Fibroblast of lung (primary cell): ENCODE measurements around the gene ST6GALNAC6. TPM values are rescaled to one million over a fixed set of nuclear protein-coding genes. Genes with fewer than 3 reads are reported as not detected.

Experiments used
- DNase-seq, 2 donors: peaks; one replicate each; pipeline versions ENCODE4 v3.0.0 to v3.0.0-alpha.2; 2010; ENCODE audit warnings: low read depth in 2 of 2
- H2AFZ ChIP-seq: 2 replicates; pipeline ENCODE4 v1.5.1; 2012; ENCODE audit warnings: low read length, control low read depth, inconsistent platforms
- H3K27ac ChIP-seq: 2 replicates; pipeline ENCODE4 v1.5.1; 2011; ENCODE audit warnings: low read length, control low read depth; ENCODE audit not compliant: insufficient read depth
- H3K27me3 ChIP-seq: 2 replicates; pipeline ENCODE4 v1.5.1; 2011; ENCODE audit warnings: mild to moderate bottlenecking, low read length; ENCODE audit not compliant: control insufficient read depth, insufficient read depth
- H3K36me3 ChIP-seq: 2 replicates; pipeline ENCODE4 v1.5.1; 2011; ENCODE audit warnings: low read length; ENCODE audit not compliant: control insufficient read depth, insufficient read depth
- H3K4me1 ChIP-seq: 2 replicates; pipeline ENCODE4 v1.5.1; 2011; ENCODE audit warnings: low read length; ENCODE audit not compliant: control insufficient read depth, insufficient read depth; ENCODE audit errors: extremely low read depth
- H3K4me2 ChIP-seq: 2 replicates; pipeline ENCODE4 v1.5.1; 2011; ENCODE audit warnings: low read length, control low read depth; ENCODE audit not compliant: insufficient read depth; ENCODE audit errors: extremely low read depth
- H3K4me3 ChIP-seq, 4 experiments: fragments of 200-600 bp in 1 of 4; sonication (generic) in 1 of 4; replicated peaks in 1 of 4; 2 replicates each; pipeline ENCODE4 v1.5.1; 2011 to 2016; ENCODE audit warnings: low read length in 4 of 4, low read depth in 3 of 4, mild to moderate bottlenecking in 3 of 4, control low read depth in 2 of 4, inconsistent platforms in 1 of 4, mixed read lengths in 1 of 4; ENCODE audit not compliant: insufficient read depth in 1 of 4; ENCODE audit errors: control extremely low read depth in 1 of 4
- H3K79me2 ChIP-seq: 2 replicates; pipeline ENCODE4 v1.5.1; 2012; ENCODE audit warnings: mild to moderate bottlenecking, low read length, inconsistent platforms; ENCODE audit not compliant: control insufficient read depth, insufficient read depth
- H3K9ac ChIP-seq: 2 replicates; pipeline ENCODE4 v1.5.1; 2011; ENCODE audit warnings: mild to moderate bottlenecking, low read length, control low read depth; ENCODE audit not compliant: insufficient read depth
- H3K9me3 ChIP-seq: 2 replicates; pipeline ENCODE4 v1.5.1; 2012; ENCODE audit warnings: low read depth, low read length; ENCODE audit not compliant: control insufficient read depth, insufficient read depth
- H4K20me1 ChIP-seq: 2 replicates; pipeline ENCODE4 v1.5.1; 2011; ENCODE audit warnings: low read length; ENCODE audit not compliant: control insufficient read depth, insufficient read depth; ENCODE audit errors: extremely low read depth
- EZH2 ChIP-seq: IDR thresholded peaks from 2 replicates; pipeline ENCODE4 v1.5.1; 2012; ENCODE audit warnings: low read length, control low read depth, mild to moderate bottlenecking; ENCODE audit errors: missing control alignments
- polyA plus RNA-seq, 2 donors: library from polyadenylated mRNA; depleted of rRNA in 1 of 2; stranded (reverse) in 1 of 2; unstranded in 1 of 2; fragments of >200 nt; gene quantifications; 2 replicates each; pipeline ENCODE4 v1.2.1, GENCODE V29; 2011 to 2012; ENCODE audit warnings: missing spikeins in 1 of 2
- total RNA-seq: library from RNA; depleted of rRNA; stranded (reverse); fragments of >200 nt; gene quantifications from 2 replicates; pipeline ENCODE4 v1.2.1, GENCODE V29; 2014
- TF ChIP-seq, protein P1 (sequence below), 2 donors: IDR thresholded peaks in 1 of 2; conservative IDR thresholded peaks in 1 of 2; 1 replicate in 1 of 2; 2 replicates in 1 of 2; pipeline ENCODE4 v1.5.1; 2011 to 2012; ENCODE audit warnings: low read length in 2 of 2, control low read depth in 1 of 2, inconsistent platforms in 1 of 2, low read depth in 1 of 2, mild to moderate bottlenecking in 1 of 2

The ST6GALNAC6 gene
- total and polyA plus RNA-seq, 2 donors (not counting 1 experiment from before 2014, with no cell fraction given): 56.0 to 69.5 TPM

DNA sequence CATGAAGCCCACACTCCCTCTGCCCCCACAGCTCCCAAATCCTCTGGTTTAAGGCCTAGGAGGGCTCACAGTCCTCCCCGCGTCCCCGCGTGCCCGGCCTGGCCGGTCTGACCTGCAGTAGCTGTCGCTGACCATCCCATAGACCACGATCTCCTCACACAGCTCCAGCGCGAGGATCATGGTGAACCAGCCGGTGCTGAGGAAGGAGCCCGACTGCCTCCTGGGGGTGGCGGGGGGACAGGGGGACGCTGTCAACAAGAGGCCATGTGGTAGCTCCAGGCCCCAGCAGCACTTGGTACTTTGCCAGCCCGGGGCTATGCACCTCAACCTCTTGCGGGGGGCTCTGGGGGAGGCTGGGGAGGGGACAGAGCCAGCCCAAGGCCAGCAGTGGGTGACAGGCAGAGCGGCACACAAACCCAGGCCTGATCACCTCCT, 10.5 kb upstream of the ST6GALNAC6 start:
- Histone ChIP-seq H3K9me3 (no peaks in the 10 kb centered on the region), H3K27me3 (no peaks in the 10 kb centered on the region), H3K79me2 (no peaks in the 10 kb centered on the region), H3K4me1 (peaks cover 12% of the 10 kb centered on the region), H3K36me3 (peaks cover 18% of the 10 kb centered on the region), H2AFZ (no peak overlapping the region), H3K4me3 (no peak overlapping the region), H3K9ac (no peak overlapping the region), H3K4me2 (no peak overlapping the region), H4K20me1 (no peaks in the 10 kb centered on the region), H3K27ac (no peak overlapping the region)
- TF ChIP-seq, protein P1, sequence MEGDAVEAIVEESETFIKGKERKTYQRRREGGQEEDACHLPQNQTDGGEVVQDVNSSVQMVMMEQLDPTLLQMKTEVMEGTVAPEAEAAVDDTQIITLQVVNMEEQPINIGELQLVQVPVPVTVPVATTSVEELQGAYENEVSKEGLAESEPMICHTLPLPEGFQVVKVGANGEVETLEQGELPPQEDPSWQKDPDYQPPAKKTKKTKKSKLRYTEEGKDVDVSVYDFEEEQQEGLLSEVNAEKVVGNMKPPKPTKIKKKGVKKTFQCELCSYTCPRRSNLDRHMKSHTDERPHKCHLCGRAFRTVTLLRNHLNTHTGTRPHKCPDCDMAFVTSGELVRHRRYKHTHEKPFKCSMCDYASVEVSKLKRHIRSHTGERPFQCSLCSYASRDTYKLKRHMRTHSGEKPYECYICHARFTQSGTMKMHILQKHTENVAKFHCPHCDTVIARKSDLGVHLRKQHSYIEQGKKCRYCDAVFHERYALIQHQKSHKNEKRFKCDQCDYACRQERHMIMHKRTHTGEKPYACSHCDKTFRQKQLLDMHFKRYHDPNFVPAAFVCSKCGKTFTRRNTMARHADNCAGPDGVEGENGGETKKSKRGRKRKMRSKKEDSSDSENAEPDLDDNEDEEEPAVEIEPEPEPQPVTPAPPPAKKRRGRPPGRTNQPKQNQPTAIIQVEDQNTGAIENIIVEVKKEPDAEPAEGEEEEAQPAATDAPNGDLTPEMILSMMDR (conservative IDR thresholded peaks at IDR 0.05 in 1 of 2, IDR thresholded peaks at IDR 0.05 in 1 of 2; ENCODE audit: low read depth in 1 of 2, low read length in 2 of 2): no peak
- TF ChIP-seq EZH2: no peak
- no peak for DNase-seq

DNA sequence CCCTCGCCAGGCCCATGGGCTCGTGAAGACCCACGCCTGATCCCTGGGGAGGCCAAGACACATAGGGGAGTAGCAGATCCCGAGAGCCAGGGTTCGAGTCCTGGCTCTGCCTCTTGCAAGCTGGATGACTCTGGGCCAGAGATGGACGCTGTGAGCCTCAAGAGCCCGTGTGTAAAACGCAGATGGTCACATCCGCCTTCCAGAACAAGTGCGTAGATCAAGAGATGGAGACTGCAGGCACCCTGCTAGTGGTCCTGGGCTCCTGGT, 9.2 kb upstream of the ST6GALNAC6 start:
- Histone ChIP-seq H3K4me1 (peaks cover 23% of the 10 kb centered on the region), H3K9me3 (no peaks in the 10 kb centered on the region), H2AFZ (no peak overlapping the region), H3K4me2 (no peak overlapping the region), H3K4me3 (no peak overlapping the region), H3K27ac (no peak overlapping the region), H3K79me2 (no peaks in the 10 kb centered on the region), H3K9ac (no peak overlapping the region), H4K20me1 (no peaks in the 10 kb centered on the region), H3K27me3 (no peaks in the 10 kb centered on the region), H3K36me3 (peaks cover 16% of the 10 kb centered on the region)
- no peak for TF ChIP-seq EZH2
- TF ChIP-seq, protein P1 (conservative IDR thresholded peaks at IDR 0.05 in 1 of 2, IDR thresholded peaks at IDR 0.05 in 1 of 2; ENCODE audit: low read depth in 1 of 2, low read length in 2 of 2): no peak
- DNase-seq: no peak

DNA sequence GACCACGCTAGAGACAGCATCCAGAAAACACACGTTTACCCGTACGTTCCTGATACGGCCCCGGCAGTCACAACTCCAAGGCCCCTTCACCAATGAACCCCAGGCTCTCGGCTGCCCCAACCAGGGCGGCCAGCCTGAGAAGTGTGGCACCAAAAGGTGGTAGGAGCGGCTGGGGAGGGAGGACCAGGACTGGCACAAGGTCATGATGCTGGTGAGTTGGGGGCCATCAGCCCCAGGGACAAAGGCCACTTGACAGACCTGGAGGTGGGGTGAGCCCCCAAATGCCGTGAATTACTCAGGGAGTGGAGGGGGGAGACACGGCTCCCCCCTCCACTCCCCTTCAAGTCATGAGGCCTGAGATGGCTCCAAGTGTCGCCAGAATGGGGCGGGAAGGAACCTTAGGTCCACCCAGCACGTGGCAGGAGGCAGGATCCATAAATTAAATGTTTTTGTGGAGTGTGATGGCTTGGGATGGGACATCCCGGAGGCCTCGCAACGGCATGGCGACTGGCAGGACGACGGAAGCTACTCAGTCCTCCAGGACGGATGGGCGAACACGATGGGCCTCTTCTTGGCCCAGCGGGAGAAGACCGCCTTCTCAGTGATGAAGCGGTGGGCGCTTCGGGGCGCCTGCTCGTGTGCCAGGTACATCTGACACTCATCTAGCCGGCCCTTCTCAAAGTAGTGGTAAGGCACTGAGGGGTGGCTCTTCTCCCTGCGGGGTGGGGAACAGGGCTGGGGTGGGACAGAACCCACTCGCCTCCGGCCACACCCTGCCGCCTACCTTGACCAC, 8.7 kb upstream of the ST6GALNAC6 start:
- Histone ChIP-seq H3K36me3 (peaks cover 16% of the 10 kb centered on the region), H3K79me2 (no peaks in the 10 kb centered on the region), H3K4me2 (no peak overlapping the region), H4K20me1 (no peaks in the 10 kb centered on the region), H2AFZ (no peak overlapping the region), H3K9me3 (no peaks in the 10 kb centered on the region), H3K4me1 (peaks cover 28% of the 10 kb centered on the region), H3K27ac (no peak overlapping the region), H3K27me3 (no peaks in the 10 kb centered on the region), H3K4me3 (no peak overlapping the region), H3K9ac (no peak overlapping the region)
- TF ChIP-seq EZH2: no peak
- TF ChIP-seq, protein P1 (conservative IDR thresholded peaks at IDR 0.05 in 1 of 2, IDR thresholded peaks at IDR 0.05 in 1 of 2; ENCODE audit: low read depth in 1 of 2, low read length in 2 of 2): no peak
- DNase-seq: no peak
